ENCODE results near the gene ZNF346.
A peak's percentile ranks its signal among the peaks of the same experiment; 100 is the strongest.

Gene ZNF346

DNA sequence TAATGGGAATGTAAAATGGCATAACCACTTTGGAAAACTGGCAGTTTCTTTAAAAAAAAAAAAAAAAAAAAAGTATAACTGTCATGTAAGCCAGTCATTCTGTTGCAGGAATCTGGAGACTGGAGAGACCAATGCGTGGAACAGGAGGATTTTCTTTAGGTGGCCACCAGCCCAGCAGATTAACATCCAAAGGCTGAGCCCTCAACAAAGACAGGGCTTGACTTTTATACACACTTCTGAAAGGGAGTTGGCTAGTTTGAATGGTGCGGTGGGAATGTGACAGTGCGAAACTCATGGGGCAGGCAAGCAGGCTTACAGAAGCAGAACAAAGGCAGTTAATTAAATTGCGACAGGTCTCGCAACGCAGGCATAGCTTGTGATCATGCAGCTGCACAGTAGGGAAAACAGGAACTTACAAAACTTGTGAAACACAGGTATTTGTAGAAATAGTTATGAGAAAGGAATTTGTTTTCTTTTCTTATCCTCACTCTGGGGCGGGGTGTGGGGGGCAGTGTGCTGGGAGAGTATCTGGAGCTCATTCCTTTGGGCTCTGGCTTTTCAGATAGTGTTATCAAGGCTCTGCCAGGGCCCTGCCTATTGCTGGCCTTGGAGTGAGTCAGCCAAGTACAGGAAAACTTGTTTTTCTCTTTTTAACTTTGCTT, 27.9 kb upstream of the ZNF346 start:
- Histone ChIP-seq H3K36me3 (ENCODE audit: control insufficient read depth in 2 of 2, insufficient read depth in 1 of 2, low read length in 2 of 2) (no peaks in the 10 kb centered on the region; a peak in 1 of 3 replicates), H3K4me3 (ENCODE audit: low read depth, low read length) (no peak overlapping the region), H3K4me1 (ENCODE audit: control insufficient read depth, insufficient read depth, low read length) (peaks cover 7% of the 10 kb centered on the region; the same call in 1 of the 2 replicates), H3K9me3 (ENCODE audit: control insufficient read depth, insufficient read depth, low read depth, low read length) (no peaks in the 10 kb centered on the region), H3K27ac (ENCODE audit: extremely low read depth, low read depth, low read length) (no peak overlapping the region)
- ChIA-PET CTCF (no interaction called here), POLR2A (no interaction called here)
- TF ChIP-seq ZNF157 (tag by site-specific recombination; IDR thresholded peaks at IDR 0.05) (no peak), SETDB1 (IDR thresholded peaks at IDR 0.05; ENCODE audit: insufficient read length, low read length) (peak; percentile 92), ZNF629 (tag by site-specific recombination; IDR thresholded peaks at IDR 0.05) (no peak), ZNF544 (tag by site-specific recombination; IDR thresholded peaks at IDR 0.05) (0 out of 2 replicates have a peak, but pooled peaks have one; percentile 26)
- TF ChIP-seq, protein P1, sequence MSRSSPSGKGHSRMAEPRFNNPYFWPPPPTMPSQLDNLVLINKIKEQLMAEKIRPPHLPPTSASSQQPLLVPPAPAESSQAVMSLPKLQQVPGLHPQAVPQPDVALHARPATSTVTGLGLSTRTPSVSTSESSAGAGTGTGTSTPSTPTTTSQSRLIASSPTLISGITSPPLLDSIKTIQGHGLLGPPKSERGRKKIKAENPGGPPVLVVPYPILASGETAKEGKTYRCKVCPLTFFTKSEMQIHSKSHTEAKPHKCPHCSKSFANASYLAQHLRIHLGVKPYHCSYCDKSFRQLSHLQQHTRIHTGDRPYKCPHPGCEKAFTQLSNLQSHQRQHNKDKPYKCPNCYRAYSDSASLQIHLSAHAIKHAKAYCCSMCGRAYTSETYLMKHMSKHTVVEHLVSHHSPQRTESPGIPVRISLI (tag by site-specific recombination; IDR thresholded peaks at IDR 0.05): 0 out of 2 replicates have a peak, but pooled peaks have one; percentile 21
- TF ChIP-seq, protein P2, sequence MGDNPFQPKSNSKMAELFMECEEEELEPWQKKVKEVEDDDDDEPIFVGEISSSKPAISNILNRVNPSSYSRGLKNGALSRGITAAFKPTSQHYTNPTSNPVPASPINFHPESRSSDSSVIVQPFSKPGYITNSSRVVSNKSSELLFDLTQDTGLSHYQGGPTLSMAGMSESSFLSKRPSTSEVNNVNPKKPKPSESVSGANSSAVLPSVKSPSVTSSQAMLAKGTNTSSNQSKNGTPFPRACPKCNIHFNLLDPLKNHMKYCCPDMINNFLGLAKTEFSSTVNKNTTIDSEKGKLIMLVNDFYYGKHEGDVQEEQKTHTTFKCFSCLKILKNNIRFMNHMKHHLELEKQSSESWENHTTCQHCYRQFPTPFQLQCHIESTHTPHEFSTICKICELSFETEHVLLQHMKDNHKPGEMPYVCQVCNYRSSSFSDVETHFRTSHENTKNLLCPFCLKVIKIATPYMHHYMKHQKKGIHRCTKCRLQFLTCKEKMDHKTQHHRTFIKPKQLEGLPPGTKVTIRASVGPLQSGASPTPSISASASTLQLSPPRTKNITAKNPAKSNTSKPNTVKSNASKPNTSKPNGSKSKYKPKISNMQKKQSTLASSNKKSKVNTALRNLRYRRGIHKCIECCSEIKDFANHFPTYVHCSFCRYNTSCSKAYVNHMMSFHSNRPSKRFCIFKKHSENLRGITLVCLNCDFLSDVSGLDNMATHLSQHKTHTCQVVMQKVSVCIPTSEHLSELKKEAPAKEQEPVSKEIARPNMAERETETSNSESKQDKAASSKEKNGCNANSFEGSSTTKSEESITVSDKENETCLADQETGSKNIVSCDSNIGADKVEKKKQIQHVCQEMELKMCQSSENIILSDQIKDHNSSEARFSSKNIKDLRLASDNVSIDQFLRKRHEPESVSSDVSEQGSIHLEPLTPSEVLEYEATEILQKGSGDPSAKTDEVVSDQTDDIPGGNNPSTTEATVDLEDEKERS (tag by site-specific recombination; IDR thresholded peaks at IDR 0.05): peak; percentile 90
- TF ChIP-seq, protein P3, sequence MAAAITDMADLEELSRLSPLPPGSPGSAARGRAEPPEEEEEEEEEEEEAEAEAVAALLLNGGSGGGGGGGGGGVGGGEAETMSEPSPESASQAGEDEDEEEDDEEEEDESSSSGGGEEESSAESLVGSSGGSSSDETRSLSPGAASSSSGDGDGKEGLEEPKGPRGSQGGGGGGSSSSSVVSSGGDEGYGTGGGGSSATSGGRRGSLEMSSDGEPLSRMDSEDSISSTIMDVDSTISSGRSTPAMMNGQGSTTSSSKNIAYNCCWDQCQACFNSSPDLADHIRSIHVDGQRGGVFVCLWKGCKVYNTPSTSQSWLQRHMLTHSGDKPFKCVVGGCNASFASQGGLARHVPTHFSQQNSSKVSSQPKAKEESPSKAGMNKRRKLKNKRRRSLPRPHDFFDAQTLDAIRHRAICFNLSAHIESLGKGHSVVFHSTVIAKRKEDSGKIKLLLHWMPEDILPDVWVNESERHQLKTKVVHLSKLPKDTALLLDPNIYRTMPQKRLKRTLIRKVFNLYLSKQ (tag by site-specific recombination; IDR thresholded peaks at IDR 0.05; ENCODE audit: borderline replicate concordance): no peak

DNA sequence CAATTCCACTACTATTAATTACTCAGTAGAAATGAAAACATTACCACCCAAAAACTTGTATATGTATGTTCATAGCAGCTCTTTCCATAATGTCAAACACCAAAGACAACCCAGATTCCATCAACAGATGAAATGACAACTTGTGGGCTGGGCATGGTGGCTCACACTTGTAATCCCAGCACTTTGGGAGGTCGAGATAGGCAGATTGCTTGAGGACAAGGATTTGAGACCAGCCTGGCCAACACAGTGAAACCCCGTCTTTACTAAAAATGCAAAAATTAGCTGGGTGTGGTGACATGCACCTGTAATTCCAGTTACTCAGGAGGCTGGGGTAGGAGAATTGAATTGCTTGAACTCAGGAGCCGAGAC, 27.4 kb upstream of the ZNF346 start:
- ChIA-PET POLR2A (interaction anchor here (0.7 kb wide), 1 partner anchor 20 kb away, joined by 8 read pairs; no protein-coding TSS in a partner anchor), CTCF (no interaction called here)
- TF ChIP-seq ZNF184 (tag by site-specific recombination; IDR thresholded peaks at IDR 0.05): no peak
- TF ChIP-seq TRIM28 (IDR thresholded peaks at IDR 0.05; ENCODE audit: borderline replicate concordance, low read length): no peak
- no peak for TF ChIP-seq ZNF24 (tag by site-specific recombination; IDR thresholded peaks at IDR 0.05)
- no peak for TF ChIP-seq ZNF837 (tag by site-specific recombination; IDR thresholded peaks at IDR 0.05)
- TF ChIP-seq GLIS1 (tag by site-specific recombination; IDR thresholded peaks at IDR 0.05): no peak
- TF ChIP-seq, protein P4, sequence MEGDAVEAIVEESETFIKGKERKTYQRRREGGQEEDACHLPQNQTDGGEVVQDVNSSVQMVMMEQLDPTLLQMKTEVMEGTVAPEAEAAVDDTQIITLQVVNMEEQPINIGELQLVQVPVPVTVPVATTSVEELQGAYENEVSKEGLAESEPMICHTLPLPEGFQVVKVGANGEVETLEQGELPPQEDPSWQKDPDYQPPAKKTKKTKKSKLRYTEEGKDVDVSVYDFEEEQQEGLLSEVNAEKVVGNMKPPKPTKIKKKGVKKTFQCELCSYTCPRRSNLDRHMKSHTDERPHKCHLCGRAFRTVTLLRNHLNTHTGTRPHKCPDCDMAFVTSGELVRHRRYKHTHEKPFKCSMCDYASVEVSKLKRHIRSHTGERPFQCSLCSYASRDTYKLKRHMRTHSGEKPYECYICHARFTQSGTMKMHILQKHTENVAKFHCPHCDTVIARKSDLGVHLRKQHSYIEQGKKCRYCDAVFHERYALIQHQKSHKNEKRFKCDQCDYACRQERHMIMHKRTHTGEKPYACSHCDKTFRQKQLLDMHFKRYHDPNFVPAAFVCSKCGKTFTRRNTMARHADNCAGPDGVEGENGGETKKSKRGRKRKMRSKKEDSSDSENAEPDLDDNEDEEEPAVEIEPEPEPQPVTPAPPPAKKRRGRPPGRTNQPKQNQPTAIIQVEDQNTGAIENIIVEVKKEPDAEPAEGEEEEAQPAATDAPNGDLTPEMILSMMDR (tag by site-specific recombination; IDR thresholded peaks at IDR 0.05): no peak
- TF ChIP-seq, protein P5, sequence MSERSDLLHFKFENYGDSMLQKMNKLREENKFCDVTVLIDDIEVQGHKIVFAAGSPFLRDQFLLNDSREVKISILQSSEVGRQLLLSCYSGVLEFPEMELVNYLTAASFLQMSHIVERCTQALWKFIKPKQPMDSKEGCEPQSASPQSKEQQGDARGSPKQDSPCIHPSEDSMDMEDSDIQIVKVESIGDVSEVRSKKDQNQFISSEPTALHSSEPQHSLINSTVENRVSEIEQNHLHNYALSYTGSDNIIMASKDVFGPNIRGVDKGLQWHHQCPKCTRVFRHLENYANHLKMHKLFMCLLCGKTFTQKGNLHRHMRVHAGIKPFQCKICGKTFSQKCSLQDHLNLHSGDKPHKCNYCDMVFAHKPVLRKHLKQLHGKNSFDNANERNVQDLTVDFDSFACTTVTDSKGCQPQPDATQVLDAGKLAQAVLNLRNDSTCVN (tag by site-specific recombination; optimal IDR thresholded peaks at IDR 0.05): no peak
- Histone ChIP-seq H3K4me1 (ENCODE audit: control insufficient read depth, insufficient read depth, low read length) (peaks cover 7% of the 10 kb centered on the region; the same call in 1 of the 2 replicates), H3K27ac (ENCODE audit: extremely low read depth, low read depth, low read length) (no peak overlapping the region), H3K4me3 (ENCODE audit: low read depth, low read length) (no peak overlapping the region), H3K9me3 (ENCODE audit: control insufficient read depth, insufficient read depth, low read depth, low read length) (no peaks in the 10 kb centered on the region), H3K36me3 (ENCODE audit: control insufficient read depth in 2 of 2, insufficient read depth in 1 of 2, low read length in 2 of 2) (no peaks in the 10 kb centered on the region; a peak in 1 of 3 replicates)

Measured in HEK293 (cell line).